ENCODE data around the gene ARMC7.
"Not testable (repeated sequence)": the region's sequence is repeated elsewhere in the genome, so short reads cannot be mapped to it uniquely, and the experiment has no call there.

ARMC7 gene

DNA sequence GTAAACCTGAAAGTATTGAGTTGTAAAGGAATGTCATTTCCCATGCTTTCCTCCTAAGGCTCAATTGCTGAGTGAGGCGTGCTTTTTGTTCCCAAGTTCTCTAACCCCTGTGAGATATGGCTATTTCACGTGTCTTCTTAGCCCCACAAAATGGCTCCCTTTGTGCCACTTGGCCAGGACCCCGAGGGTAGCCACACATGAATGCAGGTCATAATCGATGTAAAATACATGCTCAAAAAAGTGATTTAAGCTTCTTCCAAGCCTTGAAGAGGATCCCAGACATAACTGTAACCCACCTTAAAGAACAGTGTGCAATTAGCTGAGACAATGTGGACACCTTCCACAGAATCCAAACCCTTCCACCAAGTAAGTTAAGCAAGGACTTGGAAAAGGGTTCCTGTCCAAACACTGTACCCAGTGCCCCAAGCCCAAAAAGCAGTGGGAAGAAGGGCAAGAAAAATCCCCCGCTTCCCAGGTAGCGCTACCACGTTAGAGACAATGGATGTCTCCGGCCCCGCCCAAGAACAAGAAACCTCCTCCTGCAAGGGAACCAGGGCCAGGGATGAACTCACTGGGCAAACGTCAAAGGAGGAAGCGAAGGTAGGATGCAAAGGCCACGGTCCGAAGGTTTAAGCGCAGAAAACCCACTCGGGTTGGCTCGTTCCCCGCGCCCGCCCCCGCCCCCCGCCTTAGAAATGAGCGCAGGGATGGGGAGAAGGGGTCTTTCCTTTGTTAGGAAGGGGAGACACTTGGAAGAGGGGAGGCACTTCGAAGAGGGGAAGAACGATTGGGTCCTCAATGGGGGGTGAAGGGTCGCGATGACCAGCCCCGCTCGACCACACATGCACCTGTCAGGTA lies 43.4 kb downstream of the ARMC7 start:
- Mint-ChIP-seq H3K9me3 (no peaks in the 10 kb centered on the region), H3K36me3 (ENCODE audit: low read depth) (peaks cover 20% of the 10 kb centered on the region), H3K27me3 (no peaks in the 10 kb centered on the region), H3K4me1 (ENCODE audit: low read depth) (peaks cover 43% of the 10 kb centered on the region), H3K4me3 (peak overlapping the region; percentile 88), H3K27ac (peak overlapping the region; percentile 90)
- intact Hi-C loops (cut with micrococcal nuclease): loop anchor here (5.0 kb wide), 1 partner anchor 36 kb away; no protein-coding TSS in a partner anchor

GRCh38 chr17:75153780-75154194 lies 44.0 kb downstream of the ARMC7 start:
- intact Hi-C loops (cut with micrococcal nuclease): loop anchor here (5.0 kb wide), 1 partner anchor 36 kb away; no protein-coding TSS in a partner anchor
- Mint-ChIP-seq H3K4me3 (peak overlapping the region; percentile 88), H3K4me1 (ENCODE audit: low read depth) (peaks cover 37% of the 10 kb centered on the region), H3K27ac (peak overlapping the region; percentile 90), H3K27me3 (no peaks in the 10 kb centered on the region), H3K36me3 (ENCODE audit: low read depth) (peaks cover 13% of the 10 kb centered on the region), H3K9me3 (no peaks in the 10 kb centered on the region)

GRCh38 chr17:75154195-75155106 lies 44.7 kb downstream of the ARMC7 start, which contains the start of gene JPT1:
TSS of gene JPT1 (minus strand) at chr17:75154512. CDS start at chr17:75154397, 115 bp downstream.
- H3K4me3 Mint-ChIP-seq: peak within 1 kb of the TSS; percentile 88
- peak within 1 kb of the TSS; percentile 90 for H3K27ac Mint-ChIP-seq
- H3K4me1 Mint-ChIP-seq (ENCODE audit: low read depth): peaks cover 34% of the 10 kb centered on the region
- H3K27me3 Mint-ChIP-seq: no peaks in the 10 kb centered on the region
- no peaks in the 10 kb centered on the region for H3K9me3 Mint-ChIP-seq
- peaks cover 12% of the 10 kb centered on the region for H3K36me3 Mint-ChIP-seq (ENCODE audit: low read depth)
- intact Hi-C loops (cut with micrococcal nuclease): loop anchor here (5.0 kb wide), 1 partner anchor 37 kb away; no protein-coding TSS in a partner anchor

DNA sequence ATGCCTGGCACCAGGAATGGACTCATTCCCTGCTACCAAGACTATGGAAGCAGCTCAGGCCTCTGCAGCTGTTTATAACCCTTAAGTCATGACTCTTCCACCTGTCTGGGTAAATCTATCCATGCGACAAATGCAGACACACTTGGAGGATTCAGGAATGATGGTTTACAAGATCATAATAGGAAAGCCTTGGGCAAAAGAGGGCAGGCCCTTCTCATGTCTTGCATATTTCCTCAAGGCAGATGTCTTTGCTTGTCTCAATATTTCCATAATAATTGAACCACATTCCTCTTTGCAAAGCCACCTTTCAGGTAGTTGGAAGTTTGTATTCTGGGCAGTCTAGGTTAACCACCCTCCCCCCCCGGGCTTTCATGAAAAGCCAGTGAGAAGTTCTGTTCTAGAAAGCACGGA lies 45.4 kb downstream of the ARMC7 start:
- no peaks in the 10 kb centered on the region for H3K27me3 Mint-ChIP-seq
- H3K4me3 Mint-ChIP-seq: no peak overlapping the region
- peaks cover 12% of the 10 kb centered on the region for H3K36me3 Mint-ChIP-seq (ENCODE audit: low read depth)
- no peaks in the 10 kb centered on the region for H3K9me3 Mint-ChIP-seq
- intact Hi-C loops (cut with micrococcal nuclease): no loop called here
- H3K4me1 Mint-ChIP-seq (ENCODE audit: low read depth): peaks cover 28% of the 10 kb centered on the region
- H3K27ac Mint-ChIP-seq: no peak overlapping the region

- H3K4me3 Mint-ChIP-seq; H3K9me3 Mint-ChIP-seq; intact Hi-C loops (cut with micrococcal nuclease); H3K27me3 Mint-ChIP-seq; H3K27ac Mint-ChIP-seq: not testable (repeated sequence)
- H3K4me1 Mint-ChIP-seq (ENCODE audit: low read depth): peaks cover 14% of the 10 kb centered on the region
- peaks cover 11% of the 10 kb centered on the region for H3K36me3 Mint-ChIP-seq (ENCODE audit: low read depth)
Measured at GRCh38 chr17:75158480-75158879, 48.7 kb downstream of the ARMC7 start.

- Mint-ChIP-seq H3K27ac (no peak overlapping the region), H3K4me1 (ENCODE audit: low read depth) (peaks cover 10% of the 10 kb centered on the region), H3K9me3 (no peaks in the 10 kb centered on the region), H3K36me3 (ENCODE audit: low read depth) (peaks cover 11% of the 10 kb centered on the region), H3K27me3 (no peaks in the 10 kb centered on the region), H3K4me3 (no peak overlapping the region)
- intact Hi-C loops (cut with micrococcal nuclease): no loop called here
Measured at GRCh38 chr17:75159196-75160031, 49.6 kb downstream of the ARMC7 start.

DNA sequence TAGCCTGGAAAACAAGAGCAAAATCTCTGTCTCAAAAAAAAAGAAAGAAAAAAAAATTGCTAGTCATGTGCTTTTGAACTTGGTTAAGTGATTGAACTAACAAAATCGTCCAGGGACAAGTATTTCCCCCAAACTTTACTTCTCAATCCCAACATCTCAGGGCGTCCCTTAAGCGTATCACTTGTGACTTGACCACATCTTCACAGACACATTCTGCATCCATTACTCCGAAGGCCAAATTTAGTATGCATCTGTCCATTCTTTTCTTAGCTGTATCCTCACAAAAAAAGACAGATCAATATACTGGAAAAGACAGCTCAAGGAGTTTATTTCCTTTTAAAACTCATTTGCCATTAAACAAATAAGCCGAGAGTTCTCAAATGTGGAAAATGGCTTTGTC lies 50.4 kb downstream of the ARMC7 start:
- H3K4me3 Mint-ChIP-seq: no peak overlapping the region
- intact Hi-C loops (cut with micrococcal nuclease): no loop called here
- H3K27me3 Mint-ChIP-seq: no peaks in the 10 kb centered on the region
- no peaks in the 10 kb centered on the region for H3K9me3 Mint-ChIP-seq
- H3K4me1 Mint-ChIP-seq (ENCODE audit: low read depth): peaks cover 2% of the 10 kb centered on the region
- H3K36me3 Mint-ChIP-seq (ENCODE audit: low read depth): peaks cover 17% of the 10 kb centered on the region
- H3K27ac Mint-ChIP-seq: no peak overlapping the region

DNA sequence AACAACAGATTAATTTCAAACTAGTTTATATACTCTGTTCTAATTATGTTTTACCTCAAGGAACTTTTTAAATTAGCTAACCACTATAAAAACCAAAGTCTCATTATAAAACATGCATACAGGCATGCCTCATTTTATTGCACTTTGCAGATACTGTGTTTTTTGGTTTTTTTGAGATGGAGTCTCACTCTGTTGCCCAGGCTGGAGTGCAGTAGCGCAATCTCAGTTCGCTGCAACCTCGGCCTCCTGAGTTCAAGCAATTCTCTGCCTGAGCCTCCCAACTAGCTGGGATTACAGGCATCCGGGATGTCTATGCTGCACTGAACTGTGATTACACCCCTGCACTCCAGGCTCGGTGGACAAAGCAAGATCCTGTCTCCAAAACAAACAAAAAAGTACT lies 53.3 kb downstream of the ARMC7 start:
- H3K4me1 Mint-ChIP-seq (ENCODE audit: low read depth): no peaks in the 10 kb centered on the region
- intact Hi-C loops (cut with micrococcal nuclease): no loop called here
- H3K36me3 Mint-ChIP-seq (ENCODE audit: low read depth): peaks cover 42% of the 10 kb centered on the region
- H3K4me3 Mint-ChIP-seq: no peak overlapping the region
- no peaks in the 10 kb centered on the region for H3K9me3 Mint-ChIP-seq
- no peak overlapping the region for H3K27ac Mint-ChIP-seq
- no peaks in the 10 kb centered on the region for H3K27me3 Mint-ChIP-seq

- H3K4me1 Mint-ChIP-seq (ENCODE audit: low read depth); H3K27me3 Mint-ChIP-seq; H3K9me3 Mint-ChIP-seq; H3K27ac Mint-ChIP-seq; H3K4me3 Mint-ChIP-seq; intact Hi-C loops (cut with micrococcal nuclease): not testable (repeated sequence)
- peaks cover 58% of the 10 kb centered on the region for H3K36me3 Mint-ChIP-seq (ENCODE audit: low read depth)
Measured at GRCh38 chr17:75164606-75165005, 54.8 kb downstream of the ARMC7 start.

- intact Hi-C loops (cut with micrococcal nuclease): no loop called here
- no peaks in the 10 kb centered on the region for H3K4me1 Mint-ChIP-seq (ENCODE audit: low read depth)
- H3K27me3 Mint-ChIP-seq: no peaks in the 10 kb centered on the region
- no peak overlapping the region for H3K27ac Mint-ChIP-seq
- H3K9me3 Mint-ChIP-seq: no peaks in the 10 kb centered on the region
- no peak overlapping the region for H3K4me3 Mint-ChIP-seq
- H3K36me3 Mint-ChIP-seq (ENCODE audit: low read depth): peaks cover 95% of the 10 kb centered on the region
Measured at GRCh38 chr17:75168998-75169397, 59.2 kb downstream of the ARMC7 start.

DNA sequence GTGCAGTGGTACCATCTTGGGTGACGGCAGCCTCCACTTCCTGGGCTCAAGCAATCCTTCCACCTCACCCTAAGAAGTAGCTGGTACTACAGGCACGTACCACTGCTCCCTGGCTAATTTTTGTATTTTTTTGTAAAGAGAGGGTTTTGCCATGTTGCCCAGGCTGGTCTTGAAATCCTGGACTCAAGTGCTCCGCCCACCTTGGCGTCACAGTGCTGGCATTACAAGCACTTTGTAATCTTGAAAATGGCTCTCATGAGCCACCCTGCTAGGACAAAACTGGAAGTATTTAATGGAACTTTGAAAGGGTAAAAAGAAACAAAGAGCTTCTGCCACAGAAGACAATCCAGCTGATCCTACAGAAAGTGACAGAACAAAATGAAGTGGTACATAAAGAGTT lies 63.8 kb downstream of the ARMC7 start:
- intact Hi-C loops (cut with micrococcal nuclease): loop anchor here (10.0 kb wide), 1 partner anchor 109 kb away; no protein-coding TSS in a partner anchor
- Mint-ChIP-seq H3K4me3 (no peak overlapping the region), H3K27me3 (no peaks in the 10 kb centered on the region), H3K27ac (no peak overlapping the region), H3K36me3 (ENCODE audit: low read depth) (peaks cover 98% of the 10 kb centered on the region), H3K4me1 (ENCODE audit: low read depth) (no peaks in the 10 kb centered on the region), H3K9me3 (no peaks in the 10 kb centered on the region)

DNA sequence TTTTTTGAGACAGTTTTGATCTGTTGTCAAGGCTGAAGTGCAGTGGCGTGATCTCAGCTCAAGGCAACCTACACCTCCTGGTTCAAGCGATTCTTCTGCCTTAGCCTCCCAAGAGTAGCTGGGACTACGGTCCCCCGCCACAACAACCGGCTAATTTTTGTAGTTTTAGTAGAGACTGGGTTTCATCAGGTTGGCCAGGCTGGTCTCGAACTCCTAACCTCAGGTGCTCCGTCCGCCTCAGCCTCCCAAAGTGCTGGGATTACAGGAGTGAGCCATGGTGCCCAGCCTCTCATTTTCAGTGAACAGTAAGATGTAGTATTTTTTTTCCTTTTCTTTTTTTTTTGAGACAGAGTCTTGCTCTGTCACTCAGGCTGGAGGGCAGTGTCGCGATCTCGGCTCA lies 65.2 kb downstream of the ARMC7 start:
- H3K36me3 Mint-ChIP-seq (ENCODE audit: low read depth): peaks cover 98% of the 10 kb centered on the region
- no peak overlapping the region for H3K4me3 Mint-ChIP-seq
- intact Hi-C loops (cut with micrococcal nuclease): loop anchor here (10.0 kb wide), 1 partner anchor 110 kb away; no protein-coding TSS in a partner anchor

DNA sequence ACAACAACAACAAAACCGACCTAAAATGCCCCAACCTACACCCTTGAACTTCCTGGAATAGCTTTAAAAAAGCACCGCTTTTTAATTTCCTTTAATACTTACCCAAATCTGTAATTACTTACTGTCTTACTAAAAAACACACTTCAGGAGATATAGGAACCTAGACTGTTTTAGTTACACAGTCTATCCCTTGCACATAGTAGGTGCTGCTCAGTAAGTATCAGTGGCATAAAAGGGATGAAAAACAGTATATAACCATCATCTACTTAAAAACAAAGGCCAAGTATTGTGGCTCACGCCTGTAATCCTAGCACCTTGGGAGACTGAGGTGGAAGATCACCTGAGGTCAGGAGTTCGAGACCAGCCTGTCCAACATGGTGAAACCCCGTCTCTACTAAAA lies 66.9 kb downstream of the ARMC7 start:
- Mint-ChIP-seq H3K27ac (no peak overlapping the region), H3K4me1 (ENCODE audit: low read depth) (peaks cover 13% of the 10 kb centered on the region), H3K4me3 (no peak overlapping the region), H3K9me3 (no peaks in the 10 kb centered on the region), H3K36me3 (ENCODE audit: low read depth) (peaks cover 94% of the 10 kb centered on the region), H3K27me3 (no peaks in the 10 kb centered on the region)
- intact Hi-C loops (cut with micrococcal nuclease): loop anchor here (10.0 kb wide), 1 partner anchor 112 kb away; no protein-coding TSS in a partner anchor

More for the DNA sequence above, 65.2 kb downstream of the ARMC7 start:
- H3K27me3 Mint-ChIP-seq: no peaks in the 10 kb centered on the region
- no peak overlapping the region for H3K27ac Mint-ChIP-seq
- peaks cover 7% of the 10 kb centered on the region for H3K4me1 Mint-ChIP-seq (ENCODE audit: low read depth)
- H3K9me3 Mint-ChIP-seq: no peaks in the 10 kb centered on the region

Measured in dendritic cell treated with granulocyte-macrophage colony-stimulating factor and Interleukin-4, amounts not matched to agents 40 ng/mL and 50 ng/mL, for 4 days (primary cell).